ENCODE results near the gene PSRC1. TPM values are rescaled to one million over a fixed set of nuclear protein-coding genes. Genes with fewer than 3 reads are reported as not detected.
"Not testable (repeated sequence)": the region's sequence is repeated elsewhere in the genome, so short reads cannot be mapped to it uniquely, and the experiment has no call there.

The PSRC1 gene
- total RNA-seq, 2 donors from 2014 or later = 4.7 to 16.2 TPM

DNA sequence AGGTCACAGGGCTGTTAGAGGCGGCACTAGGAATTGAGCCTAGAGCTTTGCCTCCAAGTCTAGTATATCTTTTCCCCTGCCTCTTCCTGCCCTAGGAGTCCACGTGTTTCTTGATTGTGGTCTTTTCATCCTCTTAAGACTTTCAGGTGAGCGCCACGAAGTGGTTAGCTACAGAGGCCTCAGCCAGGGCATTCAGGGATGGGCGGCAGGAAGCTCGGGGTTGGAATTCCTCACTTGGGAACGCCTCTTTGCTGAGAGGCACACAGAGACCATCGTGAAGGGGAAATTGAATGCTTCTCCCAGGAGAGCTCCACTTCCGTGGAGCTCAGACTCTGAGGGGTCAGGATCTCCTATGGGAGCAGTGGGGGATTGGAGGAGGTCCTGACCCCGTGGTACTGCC lies 23.0 kb upstream of the PSRC1 start:
- H3K4me3 Mint-ChIP-seq; H3K9me3 Mint-ChIP-seq; H3K36me3 Mint-ChIP-seq; H3K4me1 Mint-ChIP-seq (ENCODE audit: low read depth in 2 of 2); DNase-seq (ENCODE audit: low spot score); ATAC-seq; H3K27ac Mint-ChIP-seq; H3K27me3 Mint-ChIP-seq: not testable (repeated sequence)

DNA sequence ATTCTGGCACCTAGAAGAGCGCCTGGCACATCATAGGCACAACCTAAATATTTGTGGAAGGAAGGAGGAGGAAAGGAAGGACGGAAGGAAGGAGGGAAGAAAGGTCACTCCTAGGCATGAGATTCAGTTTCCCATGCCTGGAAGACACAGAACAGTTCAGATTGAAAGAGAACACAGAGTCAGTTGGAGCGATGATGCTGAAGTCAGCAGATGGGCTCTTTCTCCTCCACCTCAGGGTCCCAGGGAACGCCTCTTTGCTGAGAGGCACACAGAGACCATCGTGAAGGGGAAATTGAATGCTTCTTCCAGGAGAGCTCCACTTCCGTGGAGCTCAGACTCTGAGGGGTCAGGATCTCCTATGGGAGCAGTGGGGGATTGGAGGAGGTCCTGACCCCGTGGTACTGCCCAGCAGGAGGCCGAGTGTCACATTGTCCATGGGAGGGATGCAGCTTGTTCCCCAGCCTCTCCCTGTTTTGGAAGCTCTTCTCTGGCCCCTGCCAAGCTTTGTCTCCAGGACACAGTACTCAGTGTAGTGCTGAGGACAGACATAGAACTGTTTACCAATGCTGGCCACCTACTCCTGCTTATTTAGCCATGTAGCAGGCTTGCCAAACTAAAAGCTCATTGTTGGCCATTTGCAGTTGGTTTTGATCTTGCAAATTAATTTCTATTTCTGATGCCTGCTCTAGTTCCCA lies 21.4 kb upstream of the PSRC1 start:
- H3K4me1 Mint-ChIP-seq (ENCODE audit: low read depth in 2 of 2) = no peaks in the 10 kb centered on the region
- H3K36me3 Mint-ChIP-seq = no peaks in the 10 kb centered on the region
- ATAC-seq (no peak), DNase-seq (ENCODE audit: low spot score) (no peak)
- no peak overlapping the region for H3K4me3 Mint-ChIP-seq
- H3K27me3 Mint-ChIP-seq = peaks cover 3 to 11% of the 10 kb centered on the region in 2 donors
- no peak overlapping the region for H3K27ac Mint-ChIP-seq
- no peaks in the 10 kb centered on the region for H3K9me3 Mint-ChIP-seq

DNA sequence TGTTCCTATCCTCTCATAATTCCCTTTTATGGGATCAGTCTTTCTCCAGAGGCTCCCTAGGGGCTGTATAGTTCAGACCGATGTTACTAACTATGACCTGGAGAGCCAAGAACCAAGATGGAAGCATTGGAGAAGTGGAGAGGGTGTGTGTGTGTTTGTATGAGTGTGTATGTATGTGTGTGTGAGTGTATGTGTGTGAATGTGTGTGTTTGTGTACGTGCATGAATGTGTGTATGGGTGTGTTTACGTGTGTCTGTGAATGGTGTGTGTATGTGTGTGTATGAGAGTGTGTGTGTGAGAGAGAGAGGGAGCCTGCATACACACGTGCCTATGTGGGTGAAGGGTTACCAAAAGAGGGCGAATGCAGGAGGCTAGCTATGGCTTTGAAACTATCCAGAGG lies 18.9 kb upstream of the PSRC1 start:
- ATAC-seq (no peak), DNase-seq (ENCODE audit: low spot score) (no peak)
- Mint-ChIP-seq H3K27ac (no peak overlapping the region), H3K36me3 (no peaks in the 10 kb centered on the region), H3K4me1 (ENCODE audit: low read depth in 2 of 2) (no peaks in the 10 kb centered on the region), H3K4me3 (no peak overlapping the region), H3K27me3 (peaks cover 6 to 14% of the 10 kb centered on the region in 2 donors), H3K9me3 (no peaks in the 10 kb centered on the region)

DNA sequence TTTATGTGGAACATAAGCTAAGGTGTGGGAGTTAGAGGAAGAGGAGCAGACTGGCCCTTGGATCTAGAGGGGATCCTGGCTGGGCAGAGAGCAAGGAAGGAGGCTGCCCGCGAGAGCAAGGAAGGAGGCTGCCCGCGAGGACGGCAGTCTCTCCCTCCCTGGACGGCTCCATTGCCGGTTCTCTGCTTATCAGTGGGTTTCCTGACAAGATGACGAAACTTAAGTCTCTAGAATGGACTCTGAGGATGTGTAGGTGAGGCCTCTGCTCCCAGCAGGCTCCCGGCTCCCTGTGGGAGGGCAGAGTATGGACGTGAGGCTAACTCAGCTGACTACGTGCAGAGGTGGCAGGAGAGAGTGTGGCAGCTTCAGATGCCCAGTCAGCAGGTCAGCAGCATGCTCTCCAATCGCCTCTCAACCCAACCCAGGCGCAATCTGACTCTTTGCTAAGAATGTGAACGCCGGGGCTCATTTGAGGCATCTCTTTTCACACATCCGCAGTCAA lies 17.8 kb upstream of the PSRC1 start:
- H3K36me3 Mint-ChIP-seq = no peaks in the 10 kb centered on the region
- no peak overlapping the region for H3K27ac Mint-ChIP-seq
- DNase-seq (ENCODE audit: low spot score) = no peak
- no peaks in the 10 kb centered on the region for H3K9me3 Mint-ChIP-seq
- H3K27me3 Mint-ChIP-seq = peaks cover 7 to 14% of the 10 kb centered on the region in 2 donors
- H3K4me1 Mint-ChIP-seq (ENCODE audit: low read depth in 2 of 2) = no peaks in the 10 kb centered on the region
- no peak for ATAC-seq
- no peak overlapping the region for H3K4me3 Mint-ChIP-seq

DNA sequence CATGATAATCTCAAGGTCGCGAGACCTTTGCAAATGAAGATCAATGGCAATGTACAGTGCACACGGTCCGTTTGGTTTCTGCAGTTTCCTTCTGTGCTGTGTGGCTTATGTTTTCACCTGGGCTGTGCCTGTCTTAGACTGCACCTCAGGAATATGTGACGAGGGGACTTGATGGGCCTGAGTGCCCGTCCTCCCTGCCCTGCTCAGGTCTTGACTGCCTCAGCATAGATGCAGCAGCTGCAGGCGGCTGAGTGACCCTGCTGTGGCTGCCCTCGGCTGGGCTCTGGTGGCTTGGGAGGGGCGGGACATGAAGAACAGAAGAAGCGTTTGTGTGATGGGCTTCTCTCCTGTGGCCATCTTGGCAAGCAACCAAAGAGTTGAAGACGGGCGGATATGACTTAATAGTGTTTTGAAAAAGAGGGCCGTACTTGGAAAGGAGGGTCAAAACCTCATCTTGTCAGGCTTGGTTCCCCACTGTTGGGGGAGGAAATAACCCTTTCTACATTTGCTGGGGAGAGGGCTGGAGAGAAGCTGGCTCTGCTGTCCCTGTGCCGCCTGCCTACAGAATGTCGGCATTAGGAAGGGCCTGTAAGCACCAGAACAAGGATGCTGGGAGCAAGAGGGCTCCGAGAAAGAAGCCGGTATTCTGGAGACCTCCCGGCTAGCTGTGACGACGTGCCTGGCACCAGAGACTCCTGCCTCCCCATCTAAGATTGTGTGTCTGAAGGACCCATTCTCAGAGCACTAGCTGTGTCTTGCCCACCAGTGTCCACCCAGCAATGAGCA lies 16.8 kb upstream of the PSRC1 start:
- no peak for DNase-seq (ENCODE audit: low spot score)
- no peak for ATAC-seq
- H3K27me3 Mint-ChIP-seq = peaks cover 10 to 14% of the 10 kb centered on the region in 2 donors

DNA sequence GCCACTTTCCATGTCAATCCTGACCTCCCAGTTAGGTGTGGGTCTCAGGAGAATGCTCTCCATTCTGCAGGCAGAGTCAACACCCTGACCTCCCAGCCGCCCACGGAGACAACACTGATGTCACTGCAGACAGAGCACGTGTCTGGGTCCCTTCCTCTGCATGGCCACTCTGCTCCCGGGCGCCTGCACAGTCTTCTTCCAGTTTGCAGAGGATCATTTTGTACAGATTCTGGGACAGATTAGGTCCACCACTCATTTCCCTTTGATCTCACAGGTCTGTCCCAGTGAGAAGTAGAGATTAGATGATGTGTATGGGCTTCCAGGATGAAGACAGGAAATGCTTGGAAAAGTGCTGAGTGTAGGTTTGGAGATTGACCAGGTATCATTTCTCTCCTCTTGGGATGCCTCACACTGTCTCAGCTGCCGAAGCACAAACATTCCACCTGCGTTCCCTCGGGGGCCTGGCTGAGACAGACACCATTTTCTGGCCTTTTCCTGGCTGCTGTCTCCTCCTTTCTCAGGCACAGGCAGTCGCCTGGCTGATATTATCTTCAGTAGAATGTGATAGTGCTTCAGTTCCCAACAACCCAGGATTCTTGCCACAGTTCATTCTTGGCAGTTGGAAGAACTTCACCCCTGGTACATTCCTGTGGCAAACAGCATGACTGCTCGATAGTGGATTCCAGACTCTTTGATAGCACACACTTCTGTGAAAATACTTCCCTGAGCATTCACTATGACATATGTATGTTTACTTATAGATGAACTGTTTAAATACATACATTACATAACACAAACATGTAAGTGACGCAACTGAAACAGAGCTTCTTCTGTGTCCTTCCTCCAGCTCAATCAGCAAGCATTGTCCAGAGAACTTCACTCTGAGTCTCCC lies 16.0 kb upstream of the PSRC1 start:
- Mint-ChIP-seq H3K27me3 (peaks cover 10 to 14% of the 10 kb centered on the region in 2 donors), H3K4me1 (ENCODE audit: low read depth in 2 of 2) (no peaks in the 10 kb centered on the region), H3K36me3 (no peaks in the 10 kb centered on the region), H3K4me3 (no peak overlapping the region), H3K9me3 (no peaks in the 10 kb centered on the region), H3K27ac (no peak overlapping the region)
- no peak for DNase-seq (ENCODE audit: low spot score)
- ATAC-seq = no peak

More for the DNA sequence above, 16.8 kb upstream of the PSRC1 start:
- H3K9me3 Mint-ChIP-seq = no peaks in the 10 kb centered on the region
- no peaks in the 10 kb centered on the region for H3K4me1 Mint-ChIP-seq (ENCODE audit: low read depth in 2 of 2)
- H3K36me3 Mint-ChIP-seq = no peaks in the 10 kb centered on the region
- no peak overlapping the region for H3K4me3 Mint-ChIP-seq
- no peak overlapping the region for H3K27ac Mint-ChIP-seq

DNA sequence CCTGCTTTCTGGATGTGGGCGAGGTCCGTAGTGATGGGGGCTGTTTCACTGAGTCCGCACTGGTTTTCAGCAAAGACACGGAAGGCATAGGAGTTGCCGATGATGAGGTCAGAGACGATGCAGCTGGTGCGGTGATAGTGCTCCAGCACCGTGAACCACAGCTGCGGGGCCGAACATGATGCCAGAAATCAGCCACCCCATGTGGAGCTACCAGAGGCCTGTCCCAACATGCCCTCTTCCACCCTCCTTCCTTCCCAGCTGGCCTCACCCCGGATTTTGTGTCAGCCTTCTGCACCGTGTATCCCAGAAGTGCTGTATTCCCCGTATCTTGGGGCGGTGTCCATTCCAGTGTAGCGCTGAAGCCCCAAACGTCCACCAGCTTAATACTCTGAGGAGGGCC lies 13.8 kb upstream of the PSRC1 start:
- DNase-seq (ENCODE audit: low spot score) (no peak), ATAC-seq (no peak)
- H3K27ac Mint-ChIP-seq = no peak overlapping the region
- peaks cover 14 to 15% of the 10 kb centered on the region in 2 donors for H3K27me3 Mint-ChIP-seq
- no peaks in the 10 kb centered on the region for H3K9me3 Mint-ChIP-seq
- no peaks in the 10 kb centered on the region for H3K4me1 Mint-ChIP-seq (ENCODE audit: low read depth in 2 of 2)
- no peak overlapping the region for H3K4me3 Mint-ChIP-seq
- H3K36me3 Mint-ChIP-seq = no peaks in the 10 kb centered on the region

DNA sequence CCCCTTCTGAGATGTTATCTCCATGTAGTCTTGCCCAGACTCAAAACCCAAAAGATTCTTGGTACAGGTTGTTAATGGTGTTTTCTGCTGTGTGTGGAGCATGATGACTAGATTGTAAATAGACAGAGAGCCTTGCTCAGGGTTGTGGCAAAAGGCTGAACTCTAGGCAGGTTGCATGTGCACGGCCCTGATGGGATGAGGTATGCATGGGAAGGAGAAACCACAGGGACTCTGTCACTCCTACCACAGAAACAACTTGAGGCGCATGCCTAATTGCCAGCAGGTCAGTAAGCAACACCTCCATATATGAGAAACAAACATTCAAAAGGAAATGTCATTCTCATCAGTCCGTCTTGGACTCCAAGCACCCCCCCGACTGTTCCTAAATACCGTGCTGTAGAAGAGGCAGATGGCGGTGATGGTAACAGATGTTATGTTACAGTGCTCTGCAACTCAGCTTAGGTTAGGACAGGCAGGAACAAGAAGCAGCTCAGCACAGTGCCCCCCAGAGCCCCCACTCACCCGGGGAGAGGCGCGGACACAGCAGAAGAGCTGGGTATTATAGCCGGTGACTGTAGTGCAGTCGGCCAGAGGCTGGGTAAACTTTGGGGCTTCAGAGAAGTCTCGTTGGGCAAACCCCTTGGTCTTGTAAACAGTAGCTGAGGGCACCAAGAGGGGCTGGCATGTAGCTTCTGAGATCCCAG lies 12.9 kb upstream of the PSRC1 start:
- peaks cover 14 to 15% of the 10 kb centered on the region in 2 donors for H3K27me3 Mint-ChIP-seq
- H3K4me3 Mint-ChIP-seq = no peak overlapping the region
- DNase-seq (ENCODE audit: low spot score) = no peak
- no peaks in the 10 kb centered on the region for H3K36me3 Mint-ChIP-seq
- peak in 1 of 2 donors; percentile 7 for ATAC-seq
- no peaks in the 10 kb centered on the region for H3K9me3 Mint-ChIP-seq
- H3K27ac Mint-ChIP-seq = no peak overlapping the region
- H3K4me1 Mint-ChIP-seq (ENCODE audit: low read depth in 2 of 2) = no peaks in the 10 kb centered on the region

DNA sequence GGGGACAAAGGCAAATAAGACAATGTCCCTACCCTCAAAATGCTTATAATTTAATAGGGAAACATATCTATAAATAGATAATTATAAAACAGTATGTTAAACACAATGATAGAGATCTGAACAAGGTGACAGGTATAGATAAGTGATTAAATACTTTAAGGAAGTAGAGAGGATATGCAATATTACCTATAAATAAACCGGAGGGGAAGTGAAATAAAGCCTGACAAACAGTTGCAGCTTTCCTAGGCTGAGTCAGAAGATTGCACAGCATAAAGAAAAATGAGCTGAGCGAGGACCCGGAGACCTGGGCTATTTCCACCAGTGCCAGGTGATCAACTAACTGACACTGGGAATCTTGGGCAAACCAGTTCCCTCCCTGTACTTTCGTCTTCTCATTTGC lies 11.5 kb upstream of the PSRC1 start:
- no peak for DNase-seq (ENCODE audit: low spot score)
- H3K4me1 Mint-ChIP-seq (ENCODE audit: low read depth in 2 of 2) = no peaks in the 10 kb centered on the region
- no peaks in the 10 kb centered on the region for H3K36me3 Mint-ChIP-seq
- no peaks in the 10 kb centered on the region for H3K9me3 Mint-ChIP-seq
- no peak for ATAC-seq
- no peak overlapping the region for H3K4me3 Mint-ChIP-seq
- peaks cover 12% of the 10 kb centered on the region in 2 donors for H3K27me3 Mint-ChIP-seq
- no peak overlapping the region for H3K27ac Mint-ChIP-seq

DNA sequence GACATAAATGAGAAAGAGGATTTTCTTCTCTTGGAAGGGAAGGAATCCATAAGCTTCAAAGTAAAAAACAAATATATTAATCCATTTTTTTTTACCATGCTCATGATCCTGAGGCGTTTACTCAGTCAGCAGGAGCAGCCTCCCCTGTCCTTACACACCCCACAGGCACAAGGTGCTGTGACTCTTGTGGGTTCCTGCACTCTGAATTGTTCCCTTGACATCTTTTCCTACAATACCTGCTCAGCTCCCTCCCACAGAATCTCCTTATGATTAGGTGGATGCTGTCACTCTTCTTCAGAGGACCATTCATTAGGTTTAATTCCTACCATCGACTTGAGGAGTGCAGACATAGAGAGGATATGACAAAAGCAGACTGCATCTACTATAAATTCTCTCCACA lies 10.1 kb upstream of the PSRC1 start:
- Mint-ChIP-seq H3K9me3 (no peaks in the 10 kb centered on the region), H3K4me1 (ENCODE audit: low read depth in 2 of 2) (no peaks in the 10 kb centered on the region), H3K27me3 (peaks cover 6 to 12% of the 10 kb centered on the region in 2 donors), H3K4me3 (no peak overlapping the region), H3K36me3 (no peaks in the 10 kb centered on the region), H3K27ac (no peak overlapping the region)
- ATAC-seq = no peak
- no peak for DNase-seq (ENCODE audit: low spot score)

DNA sequence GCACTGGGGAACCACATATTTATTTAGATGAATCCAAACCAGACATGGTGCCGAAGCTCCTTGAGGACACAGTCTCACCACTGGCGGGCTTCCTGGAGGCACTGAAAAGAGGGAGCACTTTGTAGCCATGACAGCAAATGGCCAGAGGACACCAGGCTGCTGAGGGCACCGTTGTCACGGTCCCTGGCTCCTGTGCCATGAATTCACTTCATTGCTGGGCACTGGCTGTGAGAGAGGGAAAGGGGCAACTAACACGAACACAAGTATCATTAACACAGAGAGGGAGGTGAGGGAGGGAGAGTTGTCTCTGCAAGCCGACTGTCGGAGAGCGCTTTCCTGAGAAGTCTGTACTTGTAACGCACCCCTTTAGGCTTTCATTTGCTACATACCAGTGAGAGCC lies 9.4 kb upstream of the PSRC1 start:
- Mint-ChIP-seq H3K36me3 (no peaks in the 10 kb centered on the region), H3K9me3 (no peaks in the 10 kb centered on the region), H3K27me3 (peaks cover 6 to 12% of the 10 kb centered on the region in 2 donors), H3K27ac (no peak overlapping the region), H3K4me3 (no peak overlapping the region), H3K4me1 (ENCODE audit: low read depth in 2 of 2) (no peaks in the 10 kb centered on the region)
- ATAC-seq (no peak), DNase-seq (ENCODE audit: low spot score) (no peak)

DNA sequence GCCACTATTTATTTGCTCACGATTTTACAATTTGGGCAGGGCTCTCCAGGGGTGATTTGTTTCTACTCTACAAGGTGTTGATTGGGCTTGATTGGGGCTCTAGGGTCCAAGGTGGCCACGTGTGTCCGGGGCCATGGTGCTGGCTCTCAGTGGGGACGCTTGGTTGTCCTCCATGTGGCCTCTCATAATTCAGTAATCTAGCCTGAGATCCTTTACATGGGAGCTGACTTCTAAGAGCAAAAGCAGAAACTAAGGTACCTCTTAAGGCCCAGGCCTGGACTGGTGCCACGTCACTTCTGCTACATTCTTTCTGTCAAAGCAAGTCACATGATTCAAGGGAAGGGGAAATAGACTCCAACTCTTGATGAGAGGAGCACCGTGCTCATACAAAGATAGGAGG lies 8.1 kb upstream of the PSRC1 start:
- DNase-seq (ENCODE audit: low spot score) (no peak), ATAC-seq (no peak)
- no peak overlapping the region for H3K27ac Mint-ChIP-seq
- no peaks in the 10 kb centered on the region for H3K9me3 Mint-ChIP-seq
- H3K4me3 Mint-ChIP-seq = no peak overlapping the region
- H3K27me3 Mint-ChIP-seq = peaks cover 6 to 12% of the 10 kb centered on the region in 2 donors
- no peaks in the 10 kb centered on the region for H3K4me1 Mint-ChIP-seq (ENCODE audit: low read depth in 2 of 2)
- no peaks in the 10 kb centered on the region for H3K36me3 Mint-ChIP-seq

DNA sequence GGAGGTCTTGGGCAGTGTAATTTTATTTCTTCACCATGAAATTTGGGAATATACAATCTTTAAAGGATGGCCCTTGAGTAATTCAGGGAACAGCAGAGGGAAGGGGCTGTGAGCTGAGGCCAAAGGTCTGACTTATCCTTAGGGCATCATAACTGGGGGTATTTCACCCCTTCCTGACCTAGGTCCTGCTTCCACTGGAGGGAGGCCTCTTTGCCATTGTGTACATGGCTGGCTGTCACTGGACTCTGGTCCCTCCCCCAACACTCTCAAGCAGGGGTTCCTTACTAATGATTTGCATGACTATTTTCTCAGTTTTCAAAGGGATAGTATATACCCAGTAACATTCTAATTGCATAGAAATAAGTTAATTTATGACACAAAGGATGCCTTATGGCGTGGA lies 7.2 kb upstream of the PSRC1 start:
- Mint-ChIP-seq H3K4me3 (no peak overlapping the region), H3K36me3 (no peaks in the 10 kb centered on the region), H3K9me3 (no peaks in the 10 kb centered on the region), H3K27me3 (peaks cover 6 to 9% of the 10 kb centered on the region in 2 donors), H3K27ac (no peak overlapping the region), H3K4me1 (ENCODE audit: low read depth in 2 of 2) (no peaks in the 10 kb centered on the region)
- DNase-seq (ENCODE audit: low spot score) (no peak), ATAC-seq (no peak)
